ENCODE results near the gene KCNH4. TPM values are rescaled to one million over a fixed set of nuclear protein-coding genes. Genes with fewer than 3 reads are reported as not detected.

The KCNH4 gene
- total RNA-seq, 6 donors from 2014 or later: under 0.01 to 0.27 TPM; not detected in 4

GRCh38 chr17:42179911-42180410 lies 981 bp downstream of the KCNH4 start:
- TF ChIP-seq EP300 (IDR thresholded peaks at IDR 0.05) (no peak), POLR2AphosphoS5 (IDR thresholded peaks at IDR 0.05) (no peak), POLR2A (IDR thresholded peaks at IDR 0.05) (no peak), CTCF (IDR thresholded peaks at IDR 0.05) (no peak)
- no peak overlapping the region for H3K27ac ChIP-seq
- peaks cover 0 to 16% (median 8%) of the 10 kb centered on the region in 4 donors for H3K27me3 ChIP-seq
- H3K4me1 ChIP-seq: peaks cover 24 to 48% (median 36%) of the 10 kb centered on the region in 4 donors
- no peaks in the 10 kb centered on the region for H3K9me3 ChIP-seq
- 18 to 19% methylated on average over 20 of the region's 20 CpGs for WGBS, 2 donors
- ATAC-seq (ENCODE audit: low FRiP score in 2 of 2) (no peak), DNase-seq (no peak)
- no peaks in the 10 kb centered on the region for H3K36me3 ChIP-seq
- peak overlapping the region in 1 of 4 donors; percentile 51 for H3K4me3 ChIP-seq

GRCh38 chr17:42179335-42179734 lies 1.6 kb downstream of the KCNH4 start:
- Histone ChIP-seq H3K27ac (no peak overlapping the region), H3K9me3 (no peaks in the 10 kb centered on the region), H3K36me3 (no peaks in the 10 kb centered on the region), H3K4me1 (peaks cover 23 to 42% (median 30%) of the 10 kb centered on the region in 4 donors), H3K4me3 (no peak overlapping the region), H3K27me3 (peaks cover 0 to 16% (median 8%) of the 10 kb centered on the region in 4 donors)
- DNase-seq (no peak), ATAC-seq (ENCODE audit: low FRiP score in 2 of 2) (no peak)
- 28 to 33% methylated on average over 1 of the region's 1 CpG for WGBS, 2 donors
- no peak for TF ChIP-seq POLR2A (IDR thresholded peaks at IDR 0.05)
- TF ChIP-seq CTCF (IDR thresholded peaks at IDR 0.05): no peak
- TF ChIP-seq POLR2AphosphoS5 (IDR thresholded peaks at IDR 0.05): no peak
- TF ChIP-seq EP300 (IDR thresholded peaks at IDR 0.05): no peak

- no peaks in the 10 kb centered on the region for H3K36me3 ChIP-seq
- H3K27ac ChIP-seq: no peak overlapping the region
- ATAC-seq (ENCODE audit: low FRiP score in 2 of 2) (no peak), DNase-seq (no peak)
- peaks cover 0 to 16% (median 8%) of the 10 kb centered on the region in 4 donors for H3K27me3 ChIP-seq
- H3K4me3 ChIP-seq: no peak overlapping the region
- TF ChIP-seq EP300 (IDR thresholded peaks at IDR 0.05) (no peak), CTCF (IDR thresholded peaks at IDR 0.05) (no peak), POLR2AphosphoS5 (IDR thresholded peaks at IDR 0.05) (no peak), POLR2A (IDR thresholded peaks at IDR 0.05) (no peak)
- H3K4me1 ChIP-seq: peaks cover 21 to 39% (median 26%) of the 10 kb centered on the region in 4 donors
- H3K9me3 ChIP-seq: no peaks in the 10 kb centered on the region
- 18 to 42% methylated on average over 3 to 4 of the region's 14 CpGs for WGBS, 2 donors
These were observed 2.1 kb downstream of the KCNH4 start for GRCh38 chr17:42178817-42179216.

GRCh38 chr17:42177684-42178083 lies 3.3 kb downstream of the KCNH4 start:
- no peak overlapping the region for H3K27ac ChIP-seq
- H3K4me1 ChIP-seq: peaks cover 13 to 28% (median 18%) of the 10 kb centered on the region in 4 donors
- WGBS, 2 donors: 87 to 95% methylated on average over 2 of the region's 2 CpGs
- ATAC-seq (ENCODE audit: low FRiP score in 2 of 2): no peak
- TF ChIP-seq EP300 (IDR thresholded peaks at IDR 0.05): no peak
- no peak for TF ChIP-seq CTCF (IDR thresholded peaks at IDR 0.05)
- TF ChIP-seq POLR2AphosphoS5 (IDR thresholded peaks at IDR 0.05): no peak
- TF ChIP-seq POLR2A (IDR thresholded peaks at IDR 0.05): no peak
- peaks cover 0 to 16% (median 8%) of the 10 kb centered on the region in 4 donors for H3K27me3 ChIP-seq
- no peak for DNase-seq
- no peaks in the 10 kb centered on the region for H3K9me3 ChIP-seq
- no peak overlapping the region for H3K4me3 ChIP-seq
- no peaks in the 10 kb centered on the region for H3K36me3 ChIP-seq
